Suprapubic skin (tissue), 4 donors: ENCODE results near the gene PLAC9.

Source experiments
- EP300 ChIP-seq: sonication (generic); formaldehyde crosslinking; IDR thresholded peaks from one replicate; pipeline ENCODE4 v1.6.1; 2017; ENCODE audit warnings: antibody characterized with exemption
- POLR2A ChIP-seq, 2 donors: fragments of 450-650 bp; IDR thresholded peaks; one replicate each; pipeline ENCODE4 v1.6.1; 2017; ENCODE audit warnings: antibody characterized with exemption in 2 of 2, mild to moderate bottlenecking in 2 of 2, moderate library complexity in 2 of 2
- POLR2AphosphoS5 ChIP-seq, 3 donors: sonication (generic); formaldehyde crosslinking; IDR thresholded peaks; one replicate each; pipeline ENCODE4 v1.6.1; 2017; ENCODE audit warnings: antibody characterized with exemption in 3 of 3
- TF ChIP-seq, protein P1 (sequence below), 2 donors: fragments of 200-600 bp in 1 of 2; fragments of 450-650 bp in 1 of 2; sonication (generic) in 1 of 2; IDR thresholded peaks; one replicate each; pipeline ENCODE4 v1.5.1; 2016 to 2019; ENCODE audit warnings: antibody characterized with exemption in 2 of 2, mild to moderate bottlenecking in 1 of 2, moderate library complexity in 1 of 2

DNA sequence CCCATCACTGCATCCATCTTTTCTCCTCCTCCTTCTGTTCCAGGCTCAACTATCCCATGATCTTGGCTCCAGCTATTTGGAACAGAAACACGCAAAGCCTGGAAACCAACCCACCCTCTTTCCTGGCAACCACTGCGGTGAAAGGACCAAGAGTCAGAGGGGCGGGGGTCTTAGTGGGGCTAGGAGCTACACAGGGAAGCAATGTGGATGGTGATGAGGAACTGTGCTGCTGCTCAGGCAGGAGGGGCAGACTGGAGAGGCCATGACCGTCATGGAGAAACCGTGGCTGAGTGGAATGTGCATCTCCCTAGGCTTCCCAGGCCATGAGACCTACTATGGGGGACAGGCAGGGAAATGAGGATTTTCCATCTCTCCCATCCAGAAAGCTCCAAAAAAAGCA, 25.6 kb downstream of the PLAC9 start:
- TF ChIP-seq, protein P1, sequence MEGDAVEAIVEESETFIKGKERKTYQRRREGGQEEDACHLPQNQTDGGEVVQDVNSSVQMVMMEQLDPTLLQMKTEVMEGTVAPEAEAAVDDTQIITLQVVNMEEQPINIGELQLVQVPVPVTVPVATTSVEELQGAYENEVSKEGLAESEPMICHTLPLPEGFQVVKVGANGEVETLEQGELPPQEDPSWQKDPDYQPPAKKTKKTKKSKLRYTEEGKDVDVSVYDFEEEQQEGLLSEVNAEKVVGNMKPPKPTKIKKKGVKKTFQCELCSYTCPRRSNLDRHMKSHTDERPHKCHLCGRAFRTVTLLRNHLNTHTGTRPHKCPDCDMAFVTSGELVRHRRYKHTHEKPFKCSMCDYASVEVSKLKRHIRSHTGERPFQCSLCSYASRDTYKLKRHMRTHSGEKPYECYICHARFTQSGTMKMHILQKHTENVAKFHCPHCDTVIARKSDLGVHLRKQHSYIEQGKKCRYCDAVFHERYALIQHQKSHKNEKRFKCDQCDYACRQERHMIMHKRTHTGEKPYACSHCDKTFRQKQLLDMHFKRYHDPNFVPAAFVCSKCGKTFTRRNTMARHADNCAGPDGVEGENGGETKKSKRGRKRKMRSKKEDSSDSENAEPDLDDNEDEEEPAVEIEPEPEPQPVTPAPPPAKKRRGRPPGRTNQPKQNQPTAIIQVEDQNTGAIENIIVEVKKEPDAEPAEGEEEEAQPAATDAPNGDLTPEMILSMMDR (IDR thresholded peaks at IDR 0.05), result no peak
- TF ChIP-seq POLR2AphosphoS5 (IDR thresholded peaks at IDR 0.05) (no peak), POLR2A (IDR thresholded peaks at IDR 0.05) (no peak), EP300 (no peak)
